Bronchial epithelial cell (primary cell): ENCODE measurements around the gene RTN4RL1. TPM values are rescaled to one million over a fixed set of nuclear protein-coding genes. Genes with fewer than 3 reads are reported as not detected.

Experiments used
- DNase-seq: peaks from one replicate; pipeline ENCODE4 v3.0.0-alpha.2; 2010; ENCODE audit warnings: low read depth
- FAIRE-seq: peaks from 2 replicates; lab custom pipeline; 2011; peaks lifted over from hg19 to GRCh38; lab: Jason Lieb, UNC
- H3K27me3 ChIP-seq: 2 replicates; pipeline ENCODE4 v1.5.1; 2011; ENCODE audit warnings: low read length; ENCODE audit not compliant: control insufficient read depth, insufficient read depth
- H3K36me3 ChIP-seq: 2 replicates; pipeline ENCODE4 v1.5.1; 2011; ENCODE audit warnings: low read length; ENCODE audit not compliant: control insufficient read depth, insufficient read depth
- H3K4me3 ChIP-seq: 2 replicates; pipeline ENCODE4 v1.5.1; 2011; ENCODE audit warnings: mild to moderate bottlenecking, low read depth, low read length, control low read depth
- CTCF ChIP-seq: IDR thresholded peaks from 2 replicates; pipeline ENCODE4 v1.5.1; 2011; ENCODE audit warnings: mild to moderate bottlenecking, moderate library complexity, low read length, control low read depth, inconsistent platforms; ENCODE audit not compliant: insufficient read depth, severe bottlenecking
- total RNA-seq: library from RNA; depleted of rRNA; stranded (reverse); fragments of >200 nt; gene quantifications from 2 replicates; pipeline ENCODE4 v1.2.1, GENCODE V29; 2014

RTN4RL1 gene
- 0.13 and 0.26 TPM in 2 replicates for total RNA-seq

GRCh38 chr17:2025220-2025621 lies at the start of gene RTN4RL1:
Gene RTN4RL1, minus strand, starts transcription at chr17:2025334. Its CDS starts 469 bp downstream, at chr17:2024865.
- TF ChIP-seq CTCF: peak; percentile 6
- FAIRE-seq: no peak
- Histone ChIP-seq H3K27me3 (peaks cover 9% of the 10 kb centered on the region), H3K36me3 (no peaks in the 10 kb centered on the region), H3K4me3 (peak within 1 kb of the TSS; percentile 43)
- peak; percentile 68 for DNase-seq

GRCh38 chr17:2074919-2075318 lies 49.8 kb upstream of the RTN4RL1 start:
- no peak overlapping the region for H3K4me3 ChIP-seq
- peaks cover 8% of the 10 kb centered on the region for H3K36me3 ChIP-seq
- no peaks in the 10 kb centered on the region for H3K27me3 ChIP-seq
- TF ChIP-seq CTCF: no peak
- DNase-seq: no peak
- FAIRE-seq: no peak

- FAIRE-seq: no peak
- no peak for TF ChIP-seq CTCF
- DNase-seq: no peak
- Histone ChIP-seq H3K36me3 (peaks cover 8% of the 10 kb centered on the region), H3K27me3 (no peaks in the 10 kb centered on the region), H3K4me3 (no peak overlapping the region)
Measured at GRCh38 chr17:2071455-2072281, 46.5 kb upstream of the RTN4RL1 start.

GRCh38 chr17:2071024-2071385 lies 45.9 kb upstream of the RTN4RL1 start:
- TF ChIP-seq CTCF: no peak
- Histone ChIP-seq H3K4me3 (no peak overlapping the region), H3K36me3 (peaks cover 8% of the 10 kb centered on the region), H3K27me3 (no peaks in the 10 kb centered on the region)
- DNase-seq (no peak), FAIRE-seq (no peak)

- no peak for TF ChIP-seq CTCF
- peaks cover 8% of the 10 kb centered on the region for H3K36me3 ChIP-seq
- DNase-seq (no peak), FAIRE-seq (no peak)
- H3K4me3 ChIP-seq: no peak overlapping the region
- no peaks in the 10 kb centered on the region for H3K27me3 ChIP-seq
Measured at GRCh38 chr17:2070241-2071023, 45.3 kb upstream of the RTN4RL1 start.
